Gastroesophageal sphincter (tissue), 4 donors: ENCODE measurements around the gene MIPEP. TPM values are rescaled to one million over a fixed set of nuclear protein-coding genes. Genes with fewer than 3 reads are reported as not detected.
A peak's percentile ranks its signal among the peaks of the same experiment; 100 is the strongest.
"Not testable (repeated sequence)": the region's sequence is repeated elsewhere in the genome, so short reads cannot be mapped to it uniquely, and the experiment has no call there.

ENCODE experiments used
- ATAC-seq: fragments of 150-250 bp; one replicate; pipeline ENCODE4 v1.9.1; 2016; ENCODE audit warnings: mild to moderate bottlenecking, moderate library complexity
- H3K27ac ChIP-seq, 4 donors: fragments of 200-600 bp; sonication (generic) in 3 of 4; 1 replicate in 3 of 4; 2 replicates in 1 of 4; pipeline ENCODE4 v1.5.1; 2016 to 2019
- H3K27me3 ChIP-seq: fragments of 200-600 bp; sonication (generic); one replicate; pipeline ENCODE4 v1.5.1; 2019
- H3K36me3 ChIP-seq, 2 donors: fragments of 200-600 bp; sonication (generic); one replicate each; pipeline ENCODE4 v1.5.1; 2019; ENCODE audit warnings: control low read depth in 1 of 2
- H3K4me1 ChIP-seq, 3 donors: fragments of 200-600 bp; sonication (generic); 1 replicate in 2 of 3; 2 replicates in 1 of 3; pipeline ENCODE4 v1.5.1; 2016 to 2019; ENCODE audit warnings: control low read depth in 2 of 3
- H3K4me3 ChIP-seq, 2 donors: fragments of 200-600 bp; sonication (generic); one replicate each; pipeline ENCODE4 v1.5.1; 2019; ENCODE audit warnings: mild to moderate bottlenecking in 1 of 2, moderate library complexity in 1 of 2
- H3K9me3 ChIP-seq, 3 donors: fragments of 200-600 bp; sonication (generic); one replicate each; pipeline ENCODE4 v1.5.1; 2017 to 2019; ENCODE audit warnings: control low read depth in 2 of 3
- EP300 ChIP-seq: sonication (generic); formaldehyde crosslinking; IDR thresholded peaks from one replicate; pipeline ENCODE4 v1.6.1; 2017; ENCODE audit warnings: antibody characterized with exemption, mild to moderate bottlenecking
- POLR2A ChIP-seq, 2 donors: fragments of 450-650 bp; IDR thresholded peaks; one replicate each; pipeline ENCODE4 v1.6.1; 2017; ENCODE audit warnings: antibody characterized with exemption in 2 of 2, mild to moderate bottlenecking in 2 of 2, moderate library complexity in 1 of 2
- POLR2AphosphoS5 ChIP-seq: sonication (generic); formaldehyde crosslinking; IDR thresholded peaks from one replicate; pipeline ENCODE4 v1.6.1; 2017; ENCODE audit warnings: antibody characterized with exemption
- WGBS, 2 donors: methylation state at CpG; one replicate each; pipeline ENCODE4 v1.1.5; 2018; ENCODE audit warnings: low coverage in 1 of 2; 5-methylcytosine and 5-hydroxymethylcytosine counted together
- total RNA-seq, 4 donors: library from RNA; depleted of rRNA; stranded (reverse); fragments of >200 nt; gene quantifications; one replicate each; pipeline ENCODE4 v1.1.0, GENCODE V29; 2016
- TF ChIP-seq, protein P1 (sequence below), 4 experiments: fragments of 200-600 bp in 2 of 4; fragments of 450-650 bp in 2 of 4; sonication (generic) in 1 of 4; IDR thresholded peaks; one replicate each; pipeline ENCODE4 v1.5.1; 2017 to 2019; ENCODE audit warnings: antibody characterized with exemption in 4 of 4, mild to moderate bottlenecking in 2 of 4, moderate library complexity in 2 of 4

Gene MIPEP
- total RNA-seq, 4 donors from 2014 or later = 12.4 to 27.4 (median 20.3) TPM

GRCh38 chr13:23901365-23901764 is 12.2 kb upstream of the MIPEP start:
- 83 to 86% methylated on average over 3 of the region's 4 CpGs for WGBS, 2 donors
- H3K27ac ChIP-seq = no peak overlapping the region
- TF ChIP-seq POLR2A (IDR thresholded peaks at IDR 0.05) = no peak
- no peak for TF ChIP-seq POLR2AphosphoS5
- no peak for TF ChIP-seq EP300
- TF ChIP-seq, protein P1, sequence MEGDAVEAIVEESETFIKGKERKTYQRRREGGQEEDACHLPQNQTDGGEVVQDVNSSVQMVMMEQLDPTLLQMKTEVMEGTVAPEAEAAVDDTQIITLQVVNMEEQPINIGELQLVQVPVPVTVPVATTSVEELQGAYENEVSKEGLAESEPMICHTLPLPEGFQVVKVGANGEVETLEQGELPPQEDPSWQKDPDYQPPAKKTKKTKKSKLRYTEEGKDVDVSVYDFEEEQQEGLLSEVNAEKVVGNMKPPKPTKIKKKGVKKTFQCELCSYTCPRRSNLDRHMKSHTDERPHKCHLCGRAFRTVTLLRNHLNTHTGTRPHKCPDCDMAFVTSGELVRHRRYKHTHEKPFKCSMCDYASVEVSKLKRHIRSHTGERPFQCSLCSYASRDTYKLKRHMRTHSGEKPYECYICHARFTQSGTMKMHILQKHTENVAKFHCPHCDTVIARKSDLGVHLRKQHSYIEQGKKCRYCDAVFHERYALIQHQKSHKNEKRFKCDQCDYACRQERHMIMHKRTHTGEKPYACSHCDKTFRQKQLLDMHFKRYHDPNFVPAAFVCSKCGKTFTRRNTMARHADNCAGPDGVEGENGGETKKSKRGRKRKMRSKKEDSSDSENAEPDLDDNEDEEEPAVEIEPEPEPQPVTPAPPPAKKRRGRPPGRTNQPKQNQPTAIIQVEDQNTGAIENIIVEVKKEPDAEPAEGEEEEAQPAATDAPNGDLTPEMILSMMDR (IDR thresholded peaks at IDR 0.05) = no peak
- H3K36me3 ChIP-seq = no peaks in the 10 kb centered on the region
- peaks cover 0 to 11% (median 7%) of the 10 kb centered on the region in 3 donors for H3K4me1 ChIP-seq
- H3K4me3 ChIP-seq = no peak overlapping the region
- H3K27me3 ChIP-seq = peaks cover 36% of the 10 kb centered on the region
- H3K9me3 ChIP-seq = no peaks in the 10 kb centered on the region
- ATAC-seq = no peak

- 8 to 28% methylated on average over 4 of the region's 4 CpGs for WGBS, 2 donors
- Histone ChIP-seq H3K36me3 (no peaks in the 10 kb centered on the region), H3K27ac (no peak overlapping the region), H3K4me1 (peaks cover 0 to 11% (median 7%) of the 10 kb centered on the region in 3 donors), H3K9me3 (no peaks in the 10 kb centered on the region), H3K4me3 (no peak overlapping the region), H3K27me3 (peaks cover 36% of the 10 kb centered on the region)
- TF ChIP-seq, protein P1 (IDR thresholded peaks at IDR 0.05) = peak in 3 of 4 experiments; percentile 24 to 44 (median 35)
- TF ChIP-seq EP300 = no peak
- TF ChIP-seq POLR2A (IDR thresholded peaks at IDR 0.05) = no peak
- no peak for ATAC-seq
Measured at GRCh38 chr13:23899555-23899954, 10.4 kb upstream of the MIPEP start.

GRCh38 chr13:23898101-23898500 is 8.9 kb upstream of the MIPEP start:
- 49% methylated on average over 8 of the region's 8 CpGs; no CpG with 5 or more reads in 1 of the 2 donors for WGBS, 2 donors
- H3K4me1 ChIP-seq = peaks cover 0 to 4% (median under 1%) of the 10 kb centered on the region in 3 donors
- peaks cover 23% of the 10 kb centered on the region for H3K27me3 ChIP-seq
- TF ChIP-seq POLR2AphosphoS5 (peak; percentile 71), POLR2A (IDR thresholded peaks at IDR 0.05) (no peak)
- no peak overlapping the region for H3K27ac ChIP-seq
- ATAC-seq = peak; percentile 76
- H3K9me3 ChIP-seq = no peaks in the 10 kb centered on the region
- no peaks in the 10 kb centered on the region for H3K36me3 ChIP-seq
- no peak overlapping the region for H3K4me3 ChIP-seq

DNA sequence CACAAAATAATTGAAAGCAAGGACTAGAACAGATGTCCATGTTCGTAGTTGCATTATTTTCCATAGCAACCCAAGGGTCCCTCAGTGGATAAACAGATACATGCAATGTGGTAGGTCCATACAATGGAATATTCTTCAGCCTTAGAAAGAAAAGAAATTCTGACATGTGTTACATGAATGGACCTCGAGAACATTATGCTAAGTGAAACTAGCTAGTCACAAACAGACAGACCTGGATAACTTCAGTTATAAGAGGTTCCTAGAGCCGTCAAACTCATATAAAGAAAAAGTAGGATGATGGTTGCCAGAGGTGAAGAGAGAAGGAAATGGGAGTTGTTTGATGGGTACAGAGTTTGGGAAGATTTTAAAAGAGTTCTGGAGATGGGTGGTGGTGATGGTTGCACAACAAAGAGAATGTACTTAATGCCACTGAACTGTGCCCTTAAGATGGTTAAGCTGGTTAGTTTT is 8.3 kb upstream of the MIPEP start, which contains the start of gene C1QTNF9B:
Gene C1QTNF9B, minus strand, starts transcription at position 51 of the 468 bp plus-strand sequence.
- H3K27me3 ChIP-seq = peaks cover 17% of the 10 kb centered on the region
- not testable (repeated sequence) for H3K27ac ChIP-seq, H3K9me3 ChIP-seq, H3K36me3 ChIP-seq, H3K4me3 ChIP-seq, H3K4me1 ChIP-seq, ATAC-seq
- 56 to 83% methylated on average over 2 to 3 of the region's 3 CpGs for whole genome bisulfite sequencing, 2 donors

GRCh38 chr13:23894746-23895145 is 5.5 kb upstream of the MIPEP start:
- WGBS, 2 donors = 67% methylated on average over 8 of the region's 12 CpGs; no CpG with 5 or more reads in 1 of the 2 donors
- H3K4me1 ChIP-seq = not testable (repeated sequence)

DNA sequence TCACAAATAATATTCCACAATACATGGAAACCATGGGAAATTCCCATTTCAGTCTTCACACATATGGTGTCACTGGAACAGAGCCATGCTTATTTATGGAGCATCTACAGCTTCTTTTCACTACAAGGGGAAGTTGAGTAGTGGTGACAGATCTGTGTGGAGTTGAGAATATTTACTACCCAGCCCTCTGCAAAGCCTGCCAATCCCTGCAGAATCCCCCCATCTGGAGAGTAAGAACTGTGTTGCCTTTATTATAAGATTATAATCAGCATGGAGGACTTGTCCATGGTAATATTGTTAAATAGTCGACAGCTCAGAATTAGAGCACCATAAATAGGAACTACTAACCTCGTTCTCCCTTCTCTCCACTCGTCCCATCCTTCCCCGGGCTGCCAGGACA is 4.6 kb upstream of the MIPEP start:
- WGBS, 2 donors = 93% methylated on average over 3 of the region's 4 CpGs; no CpG with 5 or more reads in 1 of the 2 donors
- ATAC-seq = not testable (repeated sequence)

More at GRCh38 chr13:23894746-23895145, 5.5 kb upstream of the MIPEP start:
- ATAC-seq, H3K27ac ChIP-seq, H3K9me3 ChIP-seq, H3K36me3 ChIP-seq, H3K4me3 ChIP-seq, H3K27me3 ChIP-seq: not testable (repeated sequence)

More for the DNA sequence above, 4.6 kb upstream of the MIPEP start:
- not testable (repeated sequence) for H3K27ac ChIP-seq, H3K4me1 ChIP-seq, H3K36me3 ChIP-seq, H3K9me3 ChIP-seq, H3K4me3 ChIP-seq, H3K27me3 ChIP-seq
